HFF-Myc (cell line): ENCODE data around the gene ARL5C.

ENCODE experiments used
- DNase-seq: peaks from one replicate; pipeline ENCODE4 v3.0.0-alpha.2; 2011; ENCODE audit warnings: low read depth; ENCODE audit errors: extremely low read depth
- H3K4me3 ChIP-seq: replicated peaks from 2 replicates; pipeline ENCODE4 v1.5.1; 2011; ENCODE audit warnings: low read depth, mild to moderate bottlenecking, control low read depth, low read length
- CTCF ChIP-seq: IDR thresholded peaks from 2 replicates; pipeline ENCODE4 v1.5.1; 2012; ENCODE audit warnings: mild to moderate bottlenecking, low read depth, low read length, control low read depth; ENCODE audit errors: missing control alignments

Gene ARL5C

GRCh38 chr17:39198186-39198566 is 32.2 kb upstream of the ARL5C start:
- no peak for TF ChIP-seq CTCF
- peak overlapping the region; percentile 79; the same call in 1 of the 2 replicates for H3K4me3 ChIP-seq
- no peak for DNase-seq

GRCh38 chr17:39197380-39198185 is 31.6 kb upstream of the ARL5C start, which contains the start of gene CACNB1:
CACNB1 (minus strand) TSS chr17:39197669; CDS start chr17:39197495, 174 bp downstream.
- no peak for DNase-seq
- peak within 1 kb of the TSS; percentile 79 for H3K4me3 ChIP-seq
- TF ChIP-seq CTCF = no peak

GRCh38 chr17:39196808-39197291 is 30.9 kb upstream of the ARL5C start:
- no peak for DNase-seq
- TF ChIP-seq CTCF = no peak
- peak overlapping the region; percentile 79 for H3K4me3 ChIP-seq

GRCh38 chr17:39196241-39196807 is 30.4 kb upstream of the ARL5C start:
- no peak for TF ChIP-seq CTCF
- H3K4me3 ChIP-seq = peak overlapping the region; percentile 79

GRCh38 chr17:39195568-39196160 is 29.7 kb upstream of the ARL5C start:
- H3K4me3 ChIP-seq = peak overlapping the region; percentile 79
- TF ChIP-seq CTCF = no peak
- DNase-seq = no peak

More at GRCh38 chr17:39196241-39196807, 30.4 kb upstream of the ARL5C start:
- no peak for DNase-seq

GRCh38 chr17:39194985-39195524 is 29.1 kb upstream of the ARL5C start:
- no peak for DNase-seq

More at GRCh38 chr17:39194985-39195524, 29.1 kb upstream of the ARL5C start:
- peak overlapping the region; percentile 0; the same call in 1 of the 2 replicates for H3K4me3 ChIP-seq
- no peak for TF ChIP-seq CTCF
